Hematopoietic multipotent progenitor cell treated with erythropoietin and hydrocortisone succinate and interleukin-3 and kit ligand, for 6 days (in vitro differentiated cells): ENCODE data around the gene BPI.
"Not testable (repeated sequence)": the region's sequence is repeated elsewhere in the genome, so short reads cannot be mapped to it uniquely, and the experiment has no call there.

ENCODE experiments used
- DNase-seq: peaks from one replicate; pipeline ENCODE4 v3.0.0-alpha.2; 2015

The BPI gene

DNA sequence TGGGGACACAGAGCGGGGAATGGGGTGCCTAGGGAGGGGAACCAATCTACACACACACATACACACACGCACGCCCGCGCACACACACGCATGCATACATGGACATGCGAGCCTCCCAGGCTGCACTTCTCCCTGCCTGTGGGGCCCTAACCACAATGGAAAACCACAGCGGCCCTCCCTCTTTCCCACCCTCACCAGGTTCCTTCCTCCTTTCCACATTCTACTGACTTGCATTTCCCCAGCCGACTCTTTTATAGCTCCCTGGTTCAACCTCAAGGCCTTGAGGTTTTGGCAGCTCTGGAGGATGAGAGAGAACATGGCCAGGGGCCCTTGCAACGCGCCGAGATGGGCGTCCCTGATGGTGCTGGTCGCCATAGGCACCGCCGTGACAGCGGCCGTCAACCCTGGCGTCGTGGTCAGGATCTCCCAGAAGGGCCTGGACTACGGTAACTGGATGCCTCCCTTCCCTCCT lies at the start of gene BPI:
TSS of gene BPI (plus strand) at position 249 of the 472 bp plus-strand sequence. CDS start at position 317, 68 bp downstream.
- peak; percentile 71 for DNase-seq

DNA sequence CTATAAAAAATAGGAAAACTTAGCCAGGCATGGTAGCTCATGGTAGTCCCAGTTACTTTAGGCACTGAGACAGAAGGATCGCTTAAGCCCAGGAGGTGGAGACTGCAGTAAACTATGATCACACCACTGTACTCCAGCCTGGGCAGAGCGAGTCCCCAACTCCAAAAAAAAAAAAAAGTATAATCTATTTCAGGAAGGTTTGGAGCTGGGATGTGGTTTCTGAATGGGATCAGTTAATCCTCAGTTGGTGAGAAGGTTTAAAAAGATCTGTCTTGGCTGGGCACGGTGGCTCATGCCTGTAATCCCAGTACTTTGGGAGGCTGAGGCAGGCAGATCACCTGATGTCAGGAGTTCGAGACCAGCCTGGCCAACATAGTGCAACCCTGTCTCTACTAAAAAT lies 49.3 kb upstream of the BPI start:
- not testable (repeated sequence) for DNase-seq

- DNase-seq, result no peak
Observed at GRCh38 chr20:38255393-38255792, 48.6 kb upstream of the BPI start.

DNA sequence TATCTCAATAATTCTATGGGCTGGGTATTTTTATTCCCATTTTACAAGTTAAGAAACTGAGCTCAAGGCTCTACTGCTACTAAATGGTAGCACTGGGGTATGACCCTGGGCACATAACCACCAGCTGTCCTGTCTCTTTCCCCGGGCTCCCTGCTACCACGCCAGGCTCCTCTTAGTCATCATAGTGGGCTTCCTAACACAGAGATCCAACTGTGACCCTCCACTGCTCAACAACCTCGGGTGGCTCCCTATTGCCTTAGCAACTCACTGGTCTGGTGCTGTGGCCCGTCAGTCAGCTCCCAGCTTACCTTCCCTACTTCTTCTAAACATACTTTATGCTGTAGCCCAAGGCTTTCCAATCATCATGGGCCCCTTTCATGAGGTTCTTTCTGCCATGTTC lies 47.9 kb upstream of the BPI start:
- DNase-seq, result no peak

- no peak for DNase-seq
Observed at GRCh38 chr20:38256966-38257365, 47.0 kb upstream of the BPI start.

- DNase-seq, result no peak
Observed at GRCh38 chr20:38258545-38259215, 45.3 kb upstream of the BPI start.

DNA sequence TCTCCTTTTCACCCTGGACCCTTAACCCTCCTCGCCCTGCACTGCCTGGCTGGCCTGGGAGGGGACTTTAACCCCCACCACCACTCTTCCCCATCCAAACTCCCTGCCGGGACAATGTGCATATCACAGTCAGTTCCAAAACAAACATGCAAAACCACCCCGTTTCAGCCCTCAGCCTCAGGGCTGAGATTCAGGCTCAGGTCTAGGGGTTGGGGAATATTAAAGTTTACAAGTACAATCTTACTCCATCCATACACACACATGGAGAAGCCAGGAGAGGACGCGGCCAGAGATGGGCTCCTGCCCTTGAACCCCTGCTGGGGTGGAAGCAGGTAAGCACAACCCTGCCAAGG lies 44.0 kb upstream of the BPI start:
- DNase-seq, result no peak

DNA sequence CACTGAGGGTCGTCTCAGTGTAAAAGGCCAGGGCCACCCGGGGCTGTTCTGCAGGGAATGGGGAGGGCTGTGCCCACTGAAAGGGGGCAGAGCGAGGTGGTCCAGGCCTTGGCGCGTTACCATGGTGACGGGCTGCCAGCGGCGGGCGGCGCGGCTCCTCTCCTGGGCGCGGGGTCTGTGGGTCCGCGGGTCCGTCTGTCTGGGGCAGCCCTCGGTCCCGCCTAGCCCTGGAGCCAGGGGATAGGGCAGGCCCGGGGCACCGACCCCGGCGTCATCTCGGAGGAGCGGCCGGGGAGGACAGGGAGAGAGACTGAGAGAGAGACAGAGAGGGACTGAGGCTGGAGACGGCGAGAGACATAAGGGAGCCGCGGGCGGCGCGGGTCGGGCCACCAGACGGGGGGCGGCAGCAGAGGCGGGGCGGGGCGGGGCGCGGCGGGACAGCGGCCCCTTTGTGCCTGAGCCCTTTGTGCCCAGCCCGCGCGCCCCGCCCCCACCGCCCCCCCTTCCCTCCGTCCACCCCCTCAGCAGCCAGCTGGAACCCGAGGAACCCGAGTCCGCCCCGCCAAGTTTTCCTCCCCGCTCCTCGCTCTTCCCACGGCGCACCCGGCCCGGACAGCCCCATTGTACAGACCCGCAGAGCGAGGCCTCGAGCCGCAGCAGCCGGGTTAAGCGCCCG lies 43.4 kb upstream of the BPI start, which contains the start of gene KIAA1755:
TSS of gene KIAA1755 (minus strand) at position 358 of the 676 bp plus-strand sequence. CDS start at position 123, 235 bp downstream.
- DNase-seq, result no peak

GRCh38 chr20:38261054-38261390 lies 42.9 kb upstream of the BPI start:
- DNase-seq, result no peak

- no peak for DNase-seq
Observed at GRCh38 chr20:38262931-38263330, 41.0 kb upstream of the BPI start.

DNA sequence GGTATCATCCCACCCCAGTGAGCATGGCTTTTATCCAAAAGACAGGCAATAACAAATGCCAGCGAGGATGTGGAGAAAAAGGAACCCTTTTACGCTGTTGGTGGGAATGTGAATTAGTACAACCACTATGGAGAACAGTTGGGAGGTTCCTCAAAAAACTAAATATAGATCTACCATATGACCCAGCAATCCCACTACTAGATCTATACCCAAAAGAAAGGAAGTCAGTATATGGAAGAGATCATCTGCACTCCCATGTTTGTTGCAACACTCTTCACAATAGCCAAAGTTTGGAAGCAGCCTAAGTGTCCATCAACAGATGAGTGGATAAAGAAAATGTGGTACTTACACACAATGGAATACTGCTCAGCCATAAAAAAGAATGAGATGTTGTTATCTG lies 37.5 kb upstream of the BPI start:
- no peak for DNase-seq

DNA sequence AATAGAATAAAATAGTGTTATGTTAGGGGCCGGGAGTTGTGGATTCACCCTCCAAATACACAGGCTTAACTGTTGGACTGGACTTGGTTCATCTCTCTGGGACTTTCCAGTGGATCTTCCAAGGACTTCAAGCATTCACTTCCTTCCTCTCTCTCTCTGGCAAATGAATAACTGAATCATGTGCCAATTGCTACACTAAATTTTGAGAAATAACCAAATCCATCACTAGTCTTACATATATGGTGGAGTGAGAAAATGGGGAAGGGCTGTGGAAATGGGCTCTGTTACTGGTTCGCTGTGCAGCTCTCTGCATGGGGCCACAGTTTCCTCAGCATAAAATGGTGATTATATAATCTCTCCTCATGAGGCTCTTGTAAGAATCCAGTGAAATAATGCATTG lies 36.7 kb upstream of the BPI start:
- DNase-seq, result no peak

DNA sequence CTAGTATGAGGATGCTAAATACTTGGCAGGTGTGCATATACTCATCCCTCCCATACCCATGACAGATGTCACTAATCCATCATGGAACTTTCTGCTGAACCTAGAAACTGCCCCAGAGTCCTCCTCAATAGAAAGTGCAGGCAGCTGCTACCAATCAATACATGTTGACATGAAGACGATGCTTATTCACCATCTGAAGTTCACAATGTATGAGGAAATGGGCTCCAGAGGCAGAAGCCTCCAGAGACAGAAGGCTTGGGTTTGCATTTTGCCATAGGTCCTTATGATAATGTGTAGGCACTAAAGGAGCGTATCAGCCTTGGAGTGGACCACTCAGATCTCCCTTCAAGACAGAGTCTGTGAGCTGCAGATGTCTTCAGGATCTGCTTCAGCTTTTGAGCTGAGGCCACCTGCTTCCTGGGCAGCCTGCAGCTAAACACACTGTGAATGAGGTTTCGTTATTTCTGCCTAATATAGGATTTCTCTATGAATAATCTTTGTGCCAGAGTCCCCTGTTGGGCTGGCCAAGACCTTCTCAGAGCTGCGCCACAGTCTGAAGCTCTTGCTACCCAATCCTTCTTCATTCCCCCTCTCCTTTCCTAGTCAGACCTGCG lies 35.9 kb upstream of the BPI start:
- DNase-seq, result no peak

DNA sequence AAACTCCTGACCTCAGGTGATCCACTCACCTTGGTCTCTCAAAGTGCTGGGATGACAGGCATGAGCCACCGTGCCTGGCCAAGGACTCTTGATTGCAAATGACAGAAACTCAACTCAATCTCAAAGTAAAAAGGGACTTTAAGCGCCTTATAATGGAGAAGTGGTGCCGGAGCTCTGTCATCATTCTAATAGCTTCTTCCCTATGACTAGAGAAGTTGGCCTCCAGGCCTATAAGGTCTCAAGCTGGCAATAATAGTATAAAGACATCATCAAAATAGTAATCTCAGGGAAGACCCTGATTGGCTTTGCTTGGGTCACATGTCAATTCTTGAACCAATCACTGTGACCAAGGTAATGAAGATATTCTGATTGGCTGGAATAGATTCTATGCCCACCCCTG lies 34.9 kb upstream of the BPI start:
- DNase-seq, result no peak

DNA sequence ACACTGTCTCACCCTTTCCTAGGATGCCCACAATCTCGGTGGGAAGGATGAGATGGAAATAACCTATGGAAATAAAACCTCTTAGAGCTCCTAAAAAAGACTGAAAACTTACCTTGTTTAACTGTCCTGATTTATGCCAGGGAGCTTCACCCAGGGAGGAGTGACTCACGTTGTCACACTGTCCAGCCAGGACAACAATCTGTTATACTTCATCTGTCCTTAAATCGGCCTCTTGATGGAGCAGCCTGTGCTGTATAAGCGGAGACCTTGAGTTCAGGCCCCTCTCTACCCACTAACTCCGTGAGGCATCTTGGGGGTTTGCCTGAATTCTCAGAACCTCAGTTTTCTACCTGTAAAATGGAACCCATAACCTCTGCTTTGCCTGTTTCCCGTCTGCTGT lies 34.2 kb upstream of the BPI start:
- DNase-seq, result no peak

GRCh38 chr20:38270869-38271605 lies 32.9 kb upstream of the BPI start:
- DNase-seq, result no peak

DNA sequence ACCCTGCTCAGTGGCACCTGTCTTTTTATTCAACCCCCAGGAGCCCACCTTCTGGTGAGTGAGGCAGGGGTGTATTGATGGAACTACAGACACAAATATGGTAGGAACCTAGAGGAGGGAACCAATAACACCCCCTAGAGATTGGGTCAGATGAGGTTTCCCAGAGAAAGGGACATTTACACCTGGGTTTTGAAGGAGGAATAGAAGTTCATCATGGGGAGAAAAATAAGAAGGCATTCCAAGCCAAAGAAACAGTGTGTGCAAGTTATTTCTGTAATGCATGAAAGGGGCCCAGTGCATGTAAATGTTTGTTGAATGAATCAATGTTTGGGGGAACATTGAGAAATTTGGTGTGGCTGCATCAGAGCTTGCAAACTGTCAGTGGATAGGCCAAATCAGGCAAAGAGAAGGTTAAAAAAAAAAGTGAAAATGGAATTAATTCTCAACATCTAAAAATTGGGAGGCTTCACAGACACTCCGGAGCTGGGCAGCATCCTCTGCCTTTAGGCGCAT lies 32.3 kb upstream of the BPI start:
- no peak for DNase-seq

DNA sequence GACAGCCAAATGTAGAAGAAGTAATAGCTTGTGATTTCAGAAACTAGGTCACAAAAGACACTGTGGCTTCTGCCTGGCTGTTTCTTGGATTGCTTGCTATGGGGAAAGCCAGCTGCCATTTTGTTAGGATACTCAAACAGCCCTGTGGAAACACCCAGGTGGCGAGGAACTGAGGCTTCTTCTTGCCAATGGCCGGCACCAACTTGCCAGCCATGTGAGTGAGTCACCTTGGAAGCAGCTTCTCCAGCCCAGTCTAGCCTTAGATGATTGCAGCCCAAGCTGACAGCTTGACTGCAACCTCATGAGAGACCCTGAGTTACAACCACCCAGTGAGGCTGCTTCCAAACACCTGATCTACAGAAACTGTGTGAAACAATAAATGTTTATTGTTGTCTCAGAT lies 31.6 kb upstream of the BPI start:
- DNase-seq, result no peak

GRCh38 chr20:38272961-38273360 lies 31.0 kb upstream of the BPI start:
- DNase-seq, result no peak

DNA sequence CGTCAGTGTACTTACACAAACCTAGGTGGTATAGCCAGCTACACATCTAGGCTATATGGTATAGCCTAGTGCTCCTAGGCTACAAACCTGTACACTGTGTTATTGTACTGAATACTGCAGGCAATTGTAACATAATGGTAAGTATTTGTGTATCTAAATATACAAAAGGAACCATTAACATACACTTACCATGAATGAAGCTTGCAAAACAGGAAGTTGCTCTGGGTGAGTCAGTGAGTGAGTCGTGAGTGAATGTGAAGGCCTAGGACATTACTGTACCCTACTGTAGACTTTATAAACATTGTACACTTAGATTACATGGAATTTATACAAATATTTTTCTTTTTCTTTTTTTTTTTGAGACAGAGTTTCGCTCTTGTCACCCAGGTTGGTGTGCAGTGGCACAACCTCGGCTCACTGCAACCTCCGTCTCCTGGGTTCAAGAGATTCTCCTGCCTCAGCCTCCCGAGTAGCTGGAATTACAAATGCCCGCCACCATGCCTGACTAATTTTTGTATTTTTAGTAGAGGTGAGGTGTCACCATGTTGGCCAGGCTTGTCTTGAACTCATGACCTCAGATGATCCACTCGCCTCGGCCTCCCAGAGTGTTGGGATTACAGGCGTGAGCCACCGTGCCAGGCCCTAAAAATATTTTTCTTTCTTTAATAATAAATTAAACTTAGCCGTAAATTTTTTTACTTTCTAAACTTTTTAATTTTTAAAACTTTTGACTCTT lies 28.0 kb upstream of the BPI start:
- DNase-seq, result peak; percentile 20

GRCh38 chr20:38277285-38277684 lies 26.7 kb upstream of the BPI start:
- DNase-seq, result no peak

DNA sequence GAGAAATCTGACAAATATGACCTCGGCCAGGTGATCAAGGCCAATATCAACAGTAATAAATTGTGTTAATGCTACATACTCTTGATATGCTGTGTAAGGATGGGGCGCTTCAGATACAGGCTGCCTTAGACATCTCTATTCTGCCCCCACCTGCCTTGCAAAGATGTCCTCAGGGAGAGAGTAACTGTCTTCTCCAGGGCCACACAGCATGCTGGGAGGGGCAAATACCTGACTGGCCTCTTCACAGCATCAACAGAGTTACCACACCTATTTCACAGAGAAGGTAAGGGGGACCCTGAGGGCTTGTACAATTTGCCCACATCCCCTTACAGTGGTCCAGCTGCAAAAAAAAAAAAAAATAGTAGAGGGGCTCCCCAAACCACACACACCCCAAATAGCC lies 26.3 kb upstream of the BPI start:
- no peak for DNase-seq

GRCh38 chr20:38278131-38278530 lies 25.8 kb upstream of the BPI start:
- DNase-seq, result no peak
